ENCODE measurements around the gene ITGA4. TPM values are rescaled to one million over a fixed set of nuclear protein-coding genes. Genes with fewer than 3 reads are reported as not detected.

ITGA4 gene
- total and polyA plus RNA-seq, 9 of the 15 experiments (the other 6 are each of a cell fraction or from before 2014, with no cell fraction given) = 0.06 to 0.81 (median 0.27) TPM

DNA sequence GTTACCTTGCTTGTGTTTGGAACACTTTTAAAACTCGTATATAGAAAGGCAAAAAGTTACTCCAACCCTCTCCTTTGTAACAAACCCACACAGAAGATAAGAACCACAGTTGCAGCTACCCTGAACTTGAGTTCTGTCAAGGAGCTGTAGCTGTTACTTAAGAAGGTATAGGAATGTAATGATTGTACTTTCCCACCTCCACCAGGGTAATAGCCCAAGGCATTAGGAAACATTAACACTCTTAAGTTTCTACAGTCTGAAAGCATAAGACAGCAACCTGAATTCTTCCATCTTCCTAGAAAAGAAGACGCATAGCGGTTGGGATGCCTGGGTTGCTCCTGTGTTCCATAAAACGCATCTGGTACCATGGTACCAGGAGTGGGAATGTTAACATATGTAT lies 43.0 kb downstream of the ITGA4 start:
- Histone ChIP-seq H3K27ac (ENCODE audit: extremely low read depth, low read depth, low read length) (no peak overlapping the region), H3K79me2 (ENCODE audit: control insufficient read depth, insufficient read depth, low read length) (no peaks in the 10 kb centered on the region), H3K4me1 (replicated peaks in 1 of 2; ENCODE audit: control insufficient read depth in 2 of 2, insufficient read depth in 2 of 2, low read length in 2 of 2) (no peaks in the 10 kb centered on the region), H3K4me2 (ENCODE audit: insufficient read depth, low read length) (no peak overlapping the region), H3K9me3 (replicated peaks; ENCODE audit: control insufficient read depth, insufficient read depth, low read depth, low read length) (no peaks in the 10 kb centered on the region), H3K27me3 (ENCODE audit: control insufficient read depth in 2 of 2, insufficient read depth in 2 of 2, low read length in 2 of 2) (no peaks in the 10 kb centered on the region), H3K36me3 (ENCODE audit: control insufficient read depth, insufficient read depth, low read length) (no peaks in the 10 kb centered on the region), H3K9ac (ENCODE audit: insufficient read depth in 1 of 2, low read depth in 2 of 2, low read length in 2 of 2) (no peak overlapping the region), H3K4me3 (no peak overlapping the region), H3K9me1 (ENCODE audit: control insufficient read depth, insufficient read depth, low read length) (no peaks in the 10 kb centered on the region), H2AFZ (ENCODE audit: low read depth, low read length) (no peak overlapping the region), H4K20me1 (replicated peaks; ENCODE audit: control insufficient read depth, insufficient read depth, low read length) (no peaks in the 10 kb centered on the region)
- ChIA-PET POLR2A (interaction anchor here (0.7 kb wide), 1 partner anchor 20 kb away, joined by 4 read pairs; no protein-coding TSS in a partner anchor), CTCF (ENCODE audit: low intra/inter-chr PET ratio) (no interaction called here)
- 1% methylated on average over 4 of the region's 4 CpGs for WGBS (ENCODE audit: insufficient coverage, low coverage, missing lambda C conversion rate)
- DNase-seq (ENCODE audit: extremely low read depth in 1 of 4, low spot score in 3 of 4) (no peak), ATAC-seq (no peak), FAIRE-seq (no peak)
- in situ Hi-C loops (cut with MboI) = no loop called here
- intact Hi-C loops (cut with micrococcal nuclease) = no loop called here
- BruUV-seq (replicated peaks) = no TSS peak
- TF ChIP-seq NBN (IDR thresholded peaks at IDR 0.05; ENCODE audit: low read depth) = no peak
- no peak for TF ChIP-seq MCM5 (IDR thresholded peaks at IDR 0.05; ENCODE audit: low read depth)
- TF ChIP-seq, protein P1, sequence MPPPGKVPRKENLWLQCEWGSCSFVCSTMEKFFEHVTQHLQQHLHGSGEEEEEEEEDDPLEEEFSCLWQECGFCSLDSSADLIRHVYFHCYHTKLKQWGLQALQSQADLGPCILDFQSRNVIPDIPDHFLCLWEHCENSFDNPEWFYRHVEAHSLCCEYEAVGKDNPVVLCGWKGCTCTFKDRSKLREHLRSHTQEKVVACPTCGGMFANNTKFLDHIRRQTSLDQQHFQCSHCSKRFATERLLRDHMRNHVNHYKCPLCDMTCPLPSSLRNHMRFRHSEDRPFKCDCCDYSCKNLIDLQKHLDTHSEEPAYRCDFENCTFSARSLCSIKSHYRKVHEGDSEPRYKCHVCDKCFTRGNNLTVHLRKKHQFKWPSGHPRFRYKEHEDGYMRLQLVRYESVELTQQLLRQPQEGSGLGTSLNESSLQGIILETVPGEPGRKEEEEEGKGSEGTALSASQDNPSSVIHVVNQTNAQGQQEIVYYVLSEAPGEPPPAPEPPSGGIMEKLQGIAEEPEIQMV (tag; conservative IDR thresholded peaks at IDR 0.05; ENCODE audit: low read depth) = no peak
- TF ChIP-seq, protein P2, sequence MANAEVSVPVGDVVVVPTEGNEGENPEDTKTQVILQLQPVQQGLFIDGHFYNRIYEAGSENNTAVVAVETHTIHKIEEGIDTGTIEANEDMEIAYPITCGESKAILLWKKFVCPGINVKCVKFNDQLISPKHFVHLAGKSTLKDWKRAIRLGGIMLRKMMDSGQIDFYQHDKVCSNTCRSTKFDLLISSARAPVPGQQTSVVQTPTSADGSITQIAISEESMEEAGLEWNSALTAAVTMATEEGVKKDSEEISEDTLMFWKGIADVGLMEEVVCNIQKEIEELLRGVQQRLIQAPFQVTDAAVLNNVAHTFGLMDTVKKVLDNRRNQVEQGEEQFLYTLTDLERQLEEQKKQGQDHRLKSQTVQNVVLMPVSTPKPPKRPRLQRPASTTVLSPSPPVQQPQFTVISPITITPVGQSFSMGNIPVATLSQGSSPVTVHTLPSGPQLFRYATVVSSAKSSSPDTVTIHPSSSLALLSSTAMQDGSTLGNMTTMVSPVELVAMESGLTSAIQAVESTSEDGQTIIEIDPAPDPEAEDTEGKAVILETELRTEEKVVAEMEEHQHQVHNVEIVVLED (CRISPR knock-in tag; IDR thresholded peaks at IDR 0.05) = no peak
- no peak for TF ChIP-seq ERF (CRISPR knock-in tag; IDR thresholded peaks at IDR 0.05)
- TF ChIP-seq ZNF436 (CRISPR knock-in tag; IDR thresholded peaks at IDR 0.05) = no peak
- no peak for TF ChIP-seq U2AF1 (optimal IDR thresholded peaks at IDR 0.05; ENCODE audit: low read depth, low read length)
- no peak for TF ChIP-seq ZNF175 (CRISPR knock-in tag; IDR thresholded peaks at IDR 0.05; ENCODE audit: low read depth)

All from K562 (cell line).